HG02588 (cell line): ENCODE results near the gene TMEM184B.

Experiments
- ATAC-seq: cut with Tn5 transposase; IDR thresholded peaks from one replicate; pipeline ENCODE4 v1.9.1; 2021; ENCODE audit warnings: mild to moderate bottlenecking, moderate library complexity; ENCODE audit not compliant: unreplicated experiment

Gene TMEM184B

DNA sequence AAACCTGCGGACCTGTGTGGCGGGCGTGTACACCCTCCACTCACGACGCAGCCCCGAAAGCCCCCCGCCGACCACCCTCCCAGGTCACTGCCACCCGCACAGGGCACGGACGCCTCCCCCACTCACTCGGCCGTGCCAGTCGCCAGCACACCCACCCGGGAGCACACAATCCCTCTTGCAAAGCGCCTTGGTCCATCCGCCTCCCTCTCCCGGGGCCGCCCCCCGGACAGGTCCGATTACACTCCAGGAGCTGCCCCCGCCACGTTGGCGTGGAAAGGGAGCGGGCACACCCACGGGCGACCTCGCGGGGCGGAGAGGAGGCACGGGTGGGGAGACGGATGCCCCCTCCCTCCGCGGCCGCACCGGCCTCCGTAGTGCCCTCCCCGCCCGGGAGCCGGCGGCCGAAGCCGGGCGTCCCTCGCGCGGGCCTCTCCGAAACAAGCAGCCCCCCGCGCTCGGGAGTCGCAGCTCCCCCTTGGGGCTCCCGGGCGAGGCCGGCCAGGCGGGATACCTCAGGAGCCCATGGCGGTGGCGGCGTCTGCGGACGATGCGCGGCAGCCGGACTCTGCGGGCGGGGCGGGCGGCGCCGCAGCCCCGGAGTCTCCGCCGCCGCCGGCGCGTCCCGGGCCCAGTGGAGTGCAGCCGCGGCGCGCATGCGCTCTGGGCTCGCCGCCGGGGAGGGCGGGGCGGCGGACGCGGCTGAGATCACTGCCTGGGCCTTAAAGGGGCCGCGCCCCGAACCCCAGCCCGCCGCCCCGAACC lies at the start of gene TMEM184B:
Gene TMEM184B, minus strand, starts transcription at position 638 of the 762 bp plus-strand sequence. CDS start 25,049 bp downstream, outside the sequence.
- ATAC-seq = no peak

DNA sequence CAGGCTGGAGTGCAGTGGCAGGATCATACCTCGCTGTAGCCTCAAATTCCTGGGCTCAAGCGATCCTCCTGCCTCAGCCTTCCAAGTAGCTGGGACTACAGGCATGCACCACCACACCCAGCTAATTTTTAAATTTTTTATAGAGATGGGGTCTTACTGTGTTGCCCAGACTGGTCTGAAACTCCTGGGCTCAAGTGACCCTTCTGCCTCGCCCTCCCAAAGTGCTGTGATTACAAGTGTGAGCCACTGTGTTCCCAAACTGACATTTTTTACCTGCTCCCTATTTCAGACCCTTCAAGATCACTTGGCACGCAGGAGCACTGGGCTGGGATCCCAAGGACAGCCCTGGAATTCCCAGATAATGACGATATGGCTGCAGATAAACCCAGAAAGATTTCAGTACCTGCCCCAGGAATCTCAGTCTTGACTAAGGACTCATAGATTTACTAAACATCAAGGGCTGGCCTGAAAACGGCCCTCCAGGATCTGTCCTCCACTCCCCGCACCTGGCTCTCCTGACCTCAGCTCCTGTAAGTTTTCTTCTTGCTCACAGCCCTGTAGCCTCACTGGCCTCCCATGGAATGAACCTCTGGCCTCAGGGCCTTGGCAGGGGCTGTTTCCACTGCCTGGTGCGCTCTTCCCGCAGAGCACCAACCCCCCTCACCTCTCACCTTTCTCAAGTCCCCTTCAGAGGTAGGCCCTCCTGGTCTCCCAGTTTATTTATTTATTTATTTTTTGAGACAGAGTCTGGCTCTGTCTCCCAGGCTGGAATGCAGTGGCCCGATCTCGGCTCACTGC lies 48.0 kb upstream of the TMEM184B start:
- ATAC-seq = no peak

DNA sequence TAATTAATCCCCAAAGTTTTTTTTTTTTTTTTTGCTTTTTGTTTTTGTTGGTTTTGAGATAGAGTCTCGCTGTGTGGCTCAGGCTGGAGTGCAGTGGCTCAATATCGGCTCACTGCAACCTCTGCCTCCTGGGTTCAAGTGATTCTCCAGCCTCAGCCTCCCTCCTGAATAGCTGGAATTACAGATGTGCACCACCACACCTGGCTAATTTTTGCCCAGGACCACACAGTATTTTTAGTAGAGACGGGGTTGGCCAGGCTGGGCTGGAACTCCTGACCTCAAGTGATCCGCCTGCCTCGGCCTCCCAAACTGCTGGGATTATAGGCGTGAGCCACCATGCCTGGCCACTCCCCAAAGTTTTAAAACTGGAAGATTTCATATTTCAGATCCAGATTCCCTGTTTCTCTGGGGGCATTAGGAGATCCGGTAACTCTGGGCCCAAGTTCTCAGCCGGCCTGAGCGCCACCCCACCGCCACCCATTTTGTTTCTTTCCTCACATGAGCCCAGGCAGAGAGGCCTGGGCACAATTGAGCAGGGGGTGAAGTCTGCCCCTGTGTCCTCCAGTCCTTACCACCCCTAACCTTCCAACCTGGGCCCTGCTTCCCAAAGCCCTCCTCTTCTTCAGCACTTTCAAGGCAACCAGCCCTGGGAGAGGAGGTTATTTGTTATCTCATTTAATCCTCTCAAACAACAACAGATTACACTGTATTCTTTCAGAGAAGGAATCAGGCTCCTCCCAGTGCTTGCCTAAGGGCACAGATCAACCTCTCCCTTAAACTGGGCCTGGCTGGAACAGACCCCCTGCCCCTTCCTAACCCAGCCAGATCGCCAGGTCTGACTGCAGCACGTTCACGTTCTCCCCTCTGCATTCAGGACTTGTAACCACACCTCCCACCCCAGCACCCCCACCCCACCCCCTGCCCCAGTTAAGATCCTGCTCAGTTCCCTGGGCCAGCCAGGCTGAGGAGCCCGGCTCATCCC lies 46.3 kb upstream of the TMEM184B start:
- ATAC-seq = no peak

DNA sequence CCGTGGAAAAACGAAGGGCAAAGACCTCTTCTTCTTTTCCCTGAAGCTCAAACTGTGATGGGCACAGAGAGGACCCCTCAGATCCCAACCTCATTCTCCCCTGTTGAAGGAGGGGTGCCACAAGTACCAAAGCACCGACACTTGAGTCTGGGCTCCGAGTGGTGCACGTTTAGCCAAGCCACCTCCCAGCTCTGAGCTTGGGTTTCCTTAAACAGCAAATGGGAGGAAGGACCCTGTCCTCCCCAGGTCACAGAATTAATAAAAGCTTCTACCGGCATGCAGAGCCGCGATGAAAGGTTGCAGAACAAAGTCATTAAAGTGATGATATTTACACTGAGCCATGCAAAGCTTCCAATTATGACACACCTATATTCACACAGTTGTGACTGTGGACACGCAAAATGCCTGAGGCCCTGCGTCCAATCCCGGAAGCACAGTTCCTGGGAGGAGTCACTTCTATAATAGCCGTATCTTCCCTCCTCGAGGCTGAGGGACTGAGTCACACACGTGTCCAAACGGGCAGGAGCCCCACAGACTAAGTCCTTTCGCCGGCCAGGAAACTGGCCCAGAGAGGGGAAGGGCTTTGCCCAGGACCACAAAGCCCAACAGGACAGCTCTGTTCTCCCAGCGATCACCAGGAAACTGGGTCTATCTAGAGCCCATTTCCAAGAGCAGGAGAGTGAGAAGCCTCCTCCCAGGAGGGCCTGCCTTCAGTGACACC lies 45.3 kb upstream of the TMEM184B start:
- no peak for ATAC-seq

DNA sequence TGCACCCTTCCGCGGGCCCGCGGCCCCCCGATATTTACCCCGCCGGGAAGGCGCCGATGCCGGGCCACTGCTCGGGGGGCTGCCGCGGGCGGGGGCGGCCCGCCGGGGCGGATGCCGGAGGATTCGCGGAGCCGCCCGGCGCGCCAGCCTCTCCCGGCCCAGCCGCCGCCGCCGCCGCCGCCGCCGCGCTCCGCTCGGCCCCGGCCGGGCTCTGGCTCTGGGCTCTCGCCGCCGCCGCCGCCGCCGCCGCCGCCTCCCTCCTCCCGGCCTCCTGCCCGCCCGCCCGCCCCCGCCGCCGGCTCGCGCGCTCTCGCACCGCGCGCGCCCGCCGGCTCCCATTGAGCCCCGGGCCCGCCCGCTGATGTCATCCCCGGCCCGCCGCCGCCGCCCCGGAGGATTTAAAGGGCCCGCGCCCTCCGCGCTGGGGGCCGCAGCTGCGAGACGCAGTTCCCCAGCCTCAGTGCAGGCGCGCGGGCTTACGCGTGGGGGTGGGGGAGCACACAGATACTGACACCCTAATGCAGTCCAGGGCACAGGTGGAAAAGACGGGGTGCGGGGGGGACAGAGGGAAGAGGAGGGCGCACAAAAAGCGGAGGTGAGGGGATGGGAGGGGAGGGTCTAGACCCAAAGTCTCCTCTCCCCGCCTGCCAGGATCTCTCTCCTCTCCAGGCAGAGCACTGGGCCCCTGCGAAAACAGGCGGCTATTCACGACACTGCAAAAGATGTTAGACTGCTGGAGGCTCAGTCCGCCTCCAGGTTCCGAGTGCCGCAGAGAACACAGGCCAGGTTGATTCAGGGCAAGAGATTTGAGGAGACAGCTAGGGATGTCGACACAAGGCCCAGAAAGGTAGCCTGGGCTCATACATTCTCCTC lies 44.5 kb upstream of the TMEM184B start, which contains the start of gene CSNK1E:
Gene CSNK1E, minus strand, starts transcription at position 312 of the 873 bp plus-strand sequence. CDS start 3,276 bp downstream, outside the sequence.
- peak; percentile 49 for ATAC-seq

DNA sequence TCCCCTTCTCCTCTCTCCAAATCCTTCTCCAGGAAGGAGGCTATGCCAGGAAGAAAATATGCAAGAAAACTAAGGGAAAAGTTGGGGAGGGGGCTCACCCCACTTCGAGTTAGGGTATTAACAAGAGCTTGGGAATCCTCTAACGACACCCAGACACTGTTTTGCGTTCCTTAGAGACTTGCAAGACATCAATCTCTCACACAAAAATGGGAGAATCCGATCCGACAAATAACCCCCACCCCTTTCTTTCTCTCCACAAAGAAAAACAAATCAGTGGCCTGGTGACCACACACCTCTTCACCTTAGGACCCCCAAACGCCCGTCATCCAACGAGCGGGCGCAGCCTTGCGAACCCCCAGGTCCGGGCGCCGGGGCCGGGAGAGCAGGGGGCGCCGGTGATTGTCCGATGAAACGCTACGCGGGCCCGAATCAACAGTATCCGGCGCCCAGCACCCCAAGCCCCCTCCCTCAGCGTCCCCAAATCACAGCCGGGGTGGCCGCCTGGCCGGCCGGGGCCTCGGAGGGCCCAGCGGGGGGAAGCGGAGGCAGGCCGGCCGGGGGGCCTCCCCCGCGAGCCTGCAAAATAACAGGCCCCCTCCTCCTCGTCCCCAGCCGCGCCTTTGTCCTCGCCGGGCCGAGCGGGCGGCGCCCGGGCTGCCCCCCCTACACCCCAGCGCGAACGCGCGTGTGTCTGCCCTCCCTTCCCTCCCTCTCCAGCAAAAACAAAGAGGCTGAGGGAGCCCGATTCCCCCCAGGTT lies 43.7 kb upstream of the TMEM184B start:
- ATAC-seq = peak; percentile 47

DNA sequence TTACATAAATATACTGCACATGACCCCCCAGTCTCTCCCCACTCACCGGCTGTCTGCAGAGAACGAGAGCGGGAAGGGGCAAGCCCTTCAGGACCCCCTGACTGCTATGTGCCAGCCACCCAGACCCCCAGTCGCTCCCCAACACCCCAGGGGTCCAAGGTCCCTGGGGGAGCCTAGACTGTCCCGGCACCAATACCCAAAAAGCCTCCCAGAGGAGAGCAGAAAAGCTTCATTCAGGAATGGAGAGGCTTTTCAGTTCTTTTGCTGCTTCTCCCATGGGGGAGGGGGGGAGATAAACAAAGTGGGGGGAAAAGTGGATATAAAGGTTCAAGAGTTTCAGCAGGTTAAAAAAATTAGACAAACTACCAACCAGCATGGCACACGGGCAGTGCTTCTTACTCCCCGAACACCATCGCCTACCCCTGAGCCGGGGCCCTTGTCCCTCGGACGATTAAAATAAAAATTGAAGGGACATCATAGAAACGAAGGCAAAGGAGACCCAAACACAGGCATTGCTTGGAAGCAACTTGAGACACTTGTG lies 43.1 kb upstream of the TMEM184B start:
- ATAC-seq = no peak

DNA sequence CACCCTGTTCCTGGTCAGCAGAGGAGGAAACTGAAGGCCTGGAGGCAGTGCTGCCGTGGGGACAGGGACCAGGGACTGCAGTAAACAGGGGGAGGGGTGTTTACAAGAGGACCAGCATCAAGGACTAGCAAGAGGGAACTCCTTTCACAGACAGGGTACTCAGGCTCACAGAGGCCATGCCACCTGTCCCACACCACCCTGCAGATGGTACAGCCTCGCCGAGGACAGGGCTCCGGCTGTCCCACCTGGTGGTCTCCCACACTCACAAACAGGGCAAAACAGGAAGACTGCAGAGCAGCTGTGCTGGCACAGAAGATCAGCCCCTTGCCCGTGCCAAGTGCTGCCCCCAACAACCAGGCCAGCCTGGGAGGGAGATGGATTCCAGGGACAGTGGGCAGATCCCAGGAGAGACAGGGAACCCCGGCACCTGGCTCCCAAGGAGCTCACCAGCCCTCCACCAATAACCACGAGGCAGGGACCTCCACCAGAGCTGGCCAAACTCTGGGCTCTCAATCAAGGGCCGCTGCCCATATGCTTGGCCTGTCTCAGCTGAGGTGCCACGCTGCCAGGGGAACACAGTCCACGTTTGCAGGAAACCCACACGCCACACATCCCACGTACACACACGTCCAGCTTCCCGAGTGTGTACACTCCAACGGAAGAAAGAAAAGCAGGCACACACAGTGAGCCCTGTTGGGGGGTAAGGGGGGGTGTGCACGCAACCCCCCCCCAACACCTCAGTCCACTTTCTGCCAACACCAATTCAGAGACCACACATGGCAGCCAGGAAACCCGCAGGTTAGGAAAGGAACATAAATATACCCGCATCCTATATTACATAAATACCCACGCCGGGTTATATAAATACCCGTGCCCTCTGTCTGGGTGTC lies 42.4 kb upstream of the TMEM184B start:
- no peak for ATAC-seq

DNA sequence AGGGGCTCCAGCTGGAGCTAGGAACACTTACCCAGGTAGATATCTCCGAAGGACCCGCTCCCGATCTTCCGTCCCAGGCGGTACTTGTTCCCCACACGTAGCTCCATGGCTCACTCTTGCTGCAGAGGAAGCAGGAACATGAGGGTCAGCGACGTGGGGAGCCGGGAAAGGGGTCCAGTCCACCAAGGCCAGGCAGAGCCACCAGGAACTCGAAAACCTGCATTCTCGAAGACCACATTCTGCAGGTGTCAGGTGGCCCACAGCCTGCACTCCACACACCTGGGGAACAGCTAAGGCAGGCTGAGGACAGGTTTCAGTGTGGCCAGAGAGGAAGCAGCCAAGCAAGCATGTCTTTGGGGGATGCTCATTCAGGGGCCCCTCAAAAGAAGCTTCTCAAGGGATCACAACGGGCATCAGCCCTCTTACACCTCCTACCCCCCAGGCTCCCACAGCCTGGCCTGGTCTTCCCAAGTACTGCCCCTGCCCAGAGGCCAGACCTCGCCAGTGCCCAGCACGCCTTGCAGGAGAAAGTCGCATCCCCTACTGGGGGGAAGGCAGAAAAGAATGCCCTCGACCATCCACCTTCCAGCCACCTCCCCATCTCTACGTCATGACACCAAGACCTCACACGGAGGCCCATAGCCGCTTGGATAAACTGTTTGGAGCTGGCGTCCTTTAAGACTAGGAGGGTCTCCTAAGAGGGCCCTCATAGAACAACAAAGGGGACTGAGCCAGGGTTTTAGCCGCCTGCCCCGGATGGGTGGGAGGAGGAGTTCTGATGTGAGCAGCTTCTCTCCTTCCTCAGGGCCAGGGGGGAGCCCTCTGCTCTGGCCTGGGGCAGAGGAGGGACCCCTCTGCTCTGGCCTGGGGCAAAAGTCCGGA lies 41.5 kb upstream of the TMEM184B start:
- ATAC-seq = no peak

DNA sequence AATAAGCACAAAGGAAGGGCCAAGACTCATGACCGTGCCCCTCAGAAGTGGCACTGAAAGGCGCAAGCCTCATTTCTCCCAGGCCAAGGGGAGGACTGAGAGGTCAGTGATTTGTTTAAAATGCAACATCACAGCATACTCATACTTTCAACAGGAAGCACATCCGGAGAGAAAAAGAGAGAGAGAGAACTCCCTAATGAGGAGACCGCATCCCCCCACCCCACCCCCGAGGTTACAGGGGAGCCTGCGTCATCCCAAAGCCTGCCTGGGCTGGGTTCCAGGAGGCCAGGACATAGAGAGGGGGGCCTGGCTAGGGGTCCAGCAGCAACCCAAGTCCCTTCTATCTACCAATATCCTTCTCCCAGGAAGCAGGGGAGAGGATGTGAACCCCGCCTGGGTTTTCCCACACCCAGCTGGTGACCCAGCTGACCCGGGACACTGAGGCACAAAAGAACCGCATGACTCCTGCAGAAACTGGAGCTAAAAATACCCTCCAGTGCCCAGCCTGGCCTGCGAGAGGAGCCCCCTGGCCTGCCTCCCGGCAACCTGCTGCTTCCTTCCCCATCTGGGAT lies 40.7 kb upstream of the TMEM184B start:
- no peak for ATAC-seq

DNA sequence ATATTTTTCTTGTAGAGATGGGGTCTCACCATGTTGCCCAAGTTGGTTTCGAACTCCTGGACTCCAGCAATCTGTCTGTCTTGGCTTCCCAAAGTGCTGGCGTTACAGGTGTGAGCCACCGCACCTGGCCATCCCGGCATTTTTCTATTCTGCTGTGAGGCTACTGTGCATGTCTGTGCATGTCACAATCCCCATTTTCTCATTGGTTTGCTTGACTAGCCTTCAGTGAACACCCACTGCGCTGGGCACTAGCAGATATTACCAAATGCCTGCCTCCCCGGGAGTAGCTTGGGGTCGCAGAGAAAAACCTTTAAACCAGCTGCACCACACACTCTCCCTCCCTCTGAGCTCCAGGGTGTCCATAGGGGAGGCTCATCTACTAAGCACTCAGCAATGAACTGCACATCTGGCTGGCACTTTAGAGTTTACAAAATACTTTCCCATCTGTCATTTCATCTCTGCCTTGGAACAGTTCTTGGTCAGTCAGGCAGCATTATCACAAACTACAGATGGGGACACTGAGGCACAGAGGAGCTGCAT lies 39.5 kb upstream of the TMEM184B start:
- ATAC-seq = no peak

DNA sequence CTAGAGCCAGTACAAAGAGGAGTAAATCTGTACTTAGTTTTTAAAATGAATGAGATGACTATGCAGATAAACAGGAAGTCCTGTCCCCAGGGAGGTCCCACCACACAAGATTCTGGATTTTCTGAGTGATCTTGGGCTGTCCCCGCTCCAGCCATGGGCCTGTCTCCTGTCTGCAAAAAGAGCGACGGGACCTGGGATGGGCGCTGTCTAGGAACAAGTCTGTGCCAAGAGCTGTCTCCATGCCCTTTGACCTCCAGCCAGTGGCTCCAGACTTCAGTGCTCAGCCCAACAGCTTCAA lies 38.5 kb upstream of the TMEM184B start:
- no peak for ATAC-seq

DNA sequence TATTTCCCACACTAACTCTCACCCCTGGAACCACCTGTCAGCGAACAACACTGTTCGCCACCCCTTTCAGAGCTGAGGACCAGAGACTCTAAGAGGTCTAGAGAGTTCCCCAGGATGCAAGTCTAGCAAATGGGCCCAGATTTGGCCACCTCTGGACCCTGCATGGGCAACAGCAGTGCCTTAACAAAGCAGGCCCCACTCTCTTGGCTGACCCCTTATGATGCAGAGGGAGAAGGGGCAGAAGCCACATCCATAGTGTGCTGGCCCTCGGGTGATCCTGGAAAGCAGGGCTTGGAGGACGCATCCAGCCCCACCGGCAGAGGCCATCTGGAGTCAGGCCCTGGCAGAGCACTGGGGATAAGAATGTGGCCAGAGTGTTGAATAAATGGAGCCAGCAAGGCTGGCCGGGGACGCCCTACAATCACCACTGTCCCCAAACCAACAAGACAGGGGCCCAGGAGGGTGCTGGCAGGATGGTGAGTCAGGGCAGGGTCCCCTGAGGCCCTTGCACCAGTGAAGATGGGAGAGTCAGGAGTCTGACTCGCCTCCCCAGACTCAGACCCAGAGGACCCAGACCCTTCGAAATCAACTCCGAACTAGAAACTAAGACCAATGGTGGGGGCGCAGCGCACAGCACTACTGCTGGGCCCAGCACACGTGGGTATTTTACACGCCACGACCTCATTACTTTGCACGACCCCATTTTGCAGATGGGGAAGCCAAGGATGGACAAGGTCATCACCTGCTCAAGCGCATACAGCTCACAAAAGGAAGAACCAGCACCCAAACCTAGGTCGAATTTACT lies 37.9 kb upstream of the TMEM184B start:
- no peak for ATAC-seq

DNA sequence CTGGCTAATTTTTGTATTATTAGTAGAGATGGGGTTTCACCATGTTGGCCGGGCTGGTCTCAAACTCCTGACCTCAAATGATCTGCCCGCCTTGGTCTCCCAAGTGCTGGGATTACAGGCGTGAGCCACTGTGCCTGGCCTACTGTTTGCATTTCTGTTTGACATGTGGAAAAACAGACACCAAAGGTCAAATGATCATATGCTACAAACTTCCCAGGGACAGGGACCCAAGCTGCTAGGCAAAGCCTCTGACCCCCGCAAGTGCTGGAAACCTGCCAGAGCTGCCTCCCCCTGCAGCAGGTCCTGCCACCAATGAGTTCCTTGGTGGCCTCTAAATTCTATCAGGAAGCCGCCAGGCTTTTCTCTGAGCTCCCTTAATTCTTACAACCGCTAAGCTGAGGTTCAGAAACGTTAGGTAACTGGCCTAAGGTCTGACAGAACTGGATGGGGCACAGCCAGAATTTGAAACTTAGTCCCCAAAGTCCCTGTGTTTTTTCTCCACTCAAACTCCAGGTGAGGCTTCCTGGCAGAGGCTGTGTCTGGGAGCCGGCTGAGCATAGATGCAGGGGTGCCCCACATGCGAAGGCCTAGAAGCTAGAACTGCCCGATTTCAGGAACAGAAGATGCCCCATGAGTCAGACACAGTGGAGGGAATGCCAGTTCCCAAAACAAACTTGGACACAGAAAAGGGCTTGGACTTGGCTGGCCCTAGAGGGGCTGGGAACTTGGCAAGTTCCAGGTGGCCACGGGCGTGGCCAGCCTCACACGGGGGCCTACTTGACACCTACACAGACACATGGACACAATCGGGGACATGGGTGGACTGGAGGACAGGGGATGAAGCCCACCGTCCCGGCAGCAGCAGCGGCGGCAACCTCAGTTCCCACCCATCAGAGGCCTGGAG lies 37.1 kb upstream of the TMEM184B start:
- no peak for ATAC-seq
